Fibroblast of villous mesenchyme (primary cell): ENCODE results near the gene PKD1L1. TPM values are rescaled to one million over a fixed set of nuclear protein-coding genes. Genes with fewer than 3 reads are reported as not detected.
A peak's percentile ranks its signal among the peaks of the same experiment; 100 is the strongest.

Source experiments
- DNase-seq: peaks from one replicate; pipeline ENCODE4 v3.0.0-alpha.2; 2010; ENCODE audit warnings: low read depth
- H3K4me3 ChIP-seq: 2 replicates; pipeline ENCODE4 v1.5.1; 2011; ENCODE audit warnings: low read depth, mild to moderate bottlenecking, low read length
- total RNA-seq: library from RNA; depleted of rRNA; stranded (reverse); fragments of >200 nt; gene quantifications from 2 replicates; pipeline ENCODE4 v1.2.3, GENCODE V29; 2012
- TF ChIP-seq, protein P1 (sequence below): IDR thresholded peaks from 2 replicates; pipeline ENCODE4 v1.5.1; 2012; ENCODE audit warnings: low read depth, mild to moderate bottlenecking, low read length; ENCODE audit not compliant: insufficient read depth

PKD1L1 gene
- total RNA-seq, 1 donor, result 0.43 TPM

DNA sequence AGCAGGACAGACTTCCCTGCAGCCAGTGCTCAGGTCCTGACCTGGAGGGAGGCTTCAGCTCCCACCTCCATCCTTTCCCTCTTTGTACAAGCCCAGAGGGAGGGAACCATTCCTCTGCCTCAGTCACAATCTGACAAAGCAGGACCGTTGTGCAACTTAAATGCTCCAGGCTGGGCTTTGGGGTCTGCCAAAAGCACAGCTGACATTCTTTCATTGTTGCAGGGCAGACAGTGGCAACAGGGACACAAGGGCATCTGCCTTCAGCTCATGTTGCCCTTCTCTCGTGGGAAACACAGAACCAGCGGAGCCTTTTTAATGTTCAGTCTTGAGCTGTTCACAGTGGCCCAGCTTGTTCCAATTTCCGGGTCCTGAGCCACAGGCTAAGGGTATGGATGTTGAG is 210.7 kb downstream of the PKD1L1 start:
- H3K4me3 ChIP-seq, result no peak overlapping the region
- TF ChIP-seq, protein P1, sequence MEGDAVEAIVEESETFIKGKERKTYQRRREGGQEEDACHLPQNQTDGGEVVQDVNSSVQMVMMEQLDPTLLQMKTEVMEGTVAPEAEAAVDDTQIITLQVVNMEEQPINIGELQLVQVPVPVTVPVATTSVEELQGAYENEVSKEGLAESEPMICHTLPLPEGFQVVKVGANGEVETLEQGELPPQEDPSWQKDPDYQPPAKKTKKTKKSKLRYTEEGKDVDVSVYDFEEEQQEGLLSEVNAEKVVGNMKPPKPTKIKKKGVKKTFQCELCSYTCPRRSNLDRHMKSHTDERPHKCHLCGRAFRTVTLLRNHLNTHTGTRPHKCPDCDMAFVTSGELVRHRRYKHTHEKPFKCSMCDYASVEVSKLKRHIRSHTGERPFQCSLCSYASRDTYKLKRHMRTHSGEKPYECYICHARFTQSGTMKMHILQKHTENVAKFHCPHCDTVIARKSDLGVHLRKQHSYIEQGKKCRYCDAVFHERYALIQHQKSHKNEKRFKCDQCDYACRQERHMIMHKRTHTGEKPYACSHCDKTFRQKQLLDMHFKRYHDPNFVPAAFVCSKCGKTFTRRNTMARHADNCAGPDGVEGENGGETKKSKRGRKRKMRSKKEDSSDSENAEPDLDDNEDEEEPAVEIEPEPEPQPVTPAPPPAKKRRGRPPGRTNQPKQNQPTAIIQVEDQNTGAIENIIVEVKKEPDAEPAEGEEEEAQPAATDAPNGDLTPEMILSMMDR, result no peak
- DNase-seq, result no peak

DNA sequence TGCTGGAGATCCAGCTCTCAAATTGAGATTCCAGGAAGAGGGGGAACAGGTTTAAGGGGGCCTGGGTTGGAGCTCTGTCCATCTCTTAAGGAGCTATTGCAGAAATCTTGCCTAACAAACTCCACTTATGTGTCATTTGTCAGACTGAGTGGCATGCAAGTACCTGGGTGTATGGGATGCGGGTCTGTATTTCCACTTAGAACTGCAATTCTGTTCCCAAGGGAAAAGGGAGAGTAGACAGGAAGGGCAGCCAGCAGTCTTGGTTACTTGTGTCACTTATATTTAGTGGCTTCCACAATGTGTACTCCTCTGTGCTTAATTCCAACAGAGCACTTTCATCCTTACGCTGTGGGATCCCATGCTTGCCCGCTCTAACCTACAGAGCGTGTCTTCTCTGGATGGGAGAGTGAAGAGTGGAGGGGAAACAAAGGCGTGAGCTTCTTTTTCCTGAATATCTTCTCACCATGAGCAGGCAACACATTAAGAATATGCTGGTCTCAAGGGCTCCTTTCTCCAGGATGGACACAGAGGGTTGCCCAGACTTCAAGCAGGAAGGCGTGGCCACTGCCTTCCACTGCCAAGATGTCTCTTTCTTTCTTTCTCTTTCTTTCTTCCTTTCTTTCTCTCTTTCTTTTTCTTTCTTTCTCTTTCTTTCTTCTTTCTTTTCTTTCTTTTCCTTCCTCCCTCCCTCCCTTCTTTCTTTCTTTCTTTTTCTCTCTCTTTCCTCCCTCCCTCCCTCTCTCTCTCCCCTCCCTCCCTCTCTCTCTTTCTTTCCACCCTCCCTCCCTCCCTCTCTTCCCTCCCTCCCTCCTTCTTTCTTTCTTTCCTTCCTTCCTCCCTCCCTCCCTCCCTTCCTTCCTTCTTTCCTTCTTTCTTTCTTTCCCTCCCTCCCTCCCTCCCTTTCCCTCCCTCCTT is 212.6 kb downstream of the PKD1L1 start:
- no peak for DNase-seq
- TF ChIP-seq, protein P1, result no peak
- H3K4me3 ChIP-seq, result no peak overlapping the region

- no peak overlapping the region for H3K4me3 ChIP-seq
- TF ChIP-seq, protein P1, result no peak
- no peak for DNase-seq
Measured at GRCh38 chr7:47734949-47735291, 213.3 kb downstream of the PKD1L1 start.

DNA sequence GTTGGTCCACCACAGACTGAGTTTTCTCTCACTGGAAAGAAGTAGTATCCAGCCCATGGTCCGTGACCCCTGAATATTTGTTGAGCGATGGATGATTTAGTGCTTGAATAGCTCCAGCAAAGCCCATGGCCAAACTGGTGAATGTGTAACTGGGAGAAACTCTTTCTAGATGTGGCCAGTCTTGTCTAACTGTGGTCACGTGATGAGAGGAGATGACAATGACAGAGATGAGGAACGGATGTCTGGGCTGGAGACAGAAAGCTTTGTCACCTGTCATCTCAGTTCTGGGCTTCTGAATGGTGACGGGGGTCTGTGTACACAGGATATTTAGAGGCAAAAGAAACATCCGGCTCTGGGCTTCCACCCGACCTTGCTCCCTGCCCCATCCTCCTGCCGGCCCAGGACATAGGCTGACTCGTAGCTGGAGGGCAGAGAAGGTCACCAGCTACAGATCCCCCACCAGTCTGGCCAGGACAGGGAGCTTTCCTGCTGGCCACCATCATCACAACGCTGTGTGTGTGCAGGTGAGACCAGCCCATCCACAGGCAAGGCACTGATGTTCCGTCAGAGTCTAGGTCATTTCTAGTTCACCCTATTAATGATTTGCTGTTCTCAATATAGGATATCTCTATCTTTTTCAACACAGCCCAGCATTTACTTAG is 213.8 kb downstream of the PKD1L1 start:
- TF ChIP-seq, protein P1, result no peak
- no peak overlapping the region for H3K4me3 ChIP-seq
- no peak for DNase-seq

GRCh38 chr7:47730142-47730541 is 218.1 kb downstream of the PKD1L1 start:
- TF ChIP-seq, protein P1, result peak; percentile 11
- H3K4me3 ChIP-seq, result no peak overlapping the region
- DNase-seq, result peak; percentile 67

DNA sequence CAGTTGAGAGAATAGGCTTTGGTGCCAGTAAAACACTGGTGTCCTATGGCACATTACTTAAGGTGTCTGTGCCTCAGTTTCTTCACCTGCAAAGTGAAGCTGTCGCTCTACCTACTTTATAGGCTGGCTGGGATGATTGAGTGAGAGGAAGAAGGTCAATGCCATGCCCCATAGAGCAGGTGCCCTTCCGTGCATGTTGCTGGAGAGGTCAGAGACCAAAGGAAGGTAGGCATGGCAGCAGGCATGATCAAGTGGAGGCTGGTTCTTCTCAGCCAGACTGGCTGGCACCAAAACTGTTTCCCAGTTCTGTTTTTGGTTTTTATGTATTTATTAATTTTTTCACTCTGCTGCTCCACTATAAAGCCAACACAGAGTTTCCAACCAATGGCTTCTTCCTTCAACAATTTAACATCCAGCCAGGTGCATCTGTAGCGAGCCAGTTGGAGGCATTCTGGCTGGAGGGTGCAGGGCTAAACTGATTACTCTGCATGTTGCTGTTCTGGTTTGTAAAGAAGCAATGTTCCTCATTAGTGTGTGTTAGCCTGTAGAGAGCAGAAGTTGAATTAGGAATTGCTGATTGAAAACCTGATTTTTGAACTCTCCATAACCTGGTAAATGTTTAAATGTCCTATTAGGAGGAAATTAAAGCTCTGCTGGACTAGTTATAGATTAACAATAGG is 222.1 kb downstream of the PKD1L1 start:
- DNase-seq, result no peak
- H3K4me3 ChIP-seq, result no peak overlapping the region
- TF ChIP-seq, protein P1, result no peak
